Measurements from ENCODE around the gene KASH5. TPM values are rescaled to one million over a fixed set of nuclear protein-coding genes. Genes with fewer than 3 reads are reported as not detected.

The KASH5 gene
- total RNA-seq, 2 experiments from 2014 or later = 12.0 to 16.3 TPM

GRCh38 chr19:49393881-49394280 lies 5.8 kb downstream of the KASH5 start:
- no peak for DNase-seq (ENCODE audit: low spot score)
- peak overlapping the region; percentile 29 for H3K4me2 ChIP-seq (ENCODE audit: low read length)
- H3K9me3 ChIP-seq (ENCODE audit: low read length) = no peaks in the 10 kb centered on the region
- H3K36me3 ChIP-seq (ENCODE audit: insufficient read depth, low read length) = no peaks in the 10 kb centered on the region
- no peak overlapping the region for H3K4me3 ChIP-seq (ENCODE audit: low read depth, low read length, poor library complexity, severe bottlenecking)
- intact Hi-C loops (cut with micrococcal nuclease; ENCODE audit: unreplicated experiment) = no loop called here
- H3K27ac ChIP-seq (ENCODE audit: low read depth, low read length, poor library complexity, severe bottlenecking) = no peak overlapping the region
- no peaks in the 10 kb centered on the region for H4K20me1 ChIP-seq (ENCODE audit: insufficient read depth, low read length)
- no peak overlapping the region for H2AFZ ChIP-seq (ENCODE audit: low read length)
- ChIA-PET POLR2A (no interaction called here), CTCF (ENCODE audit: unreplicated experiment) (interaction anchor here (0.6 kb wide), 1 partner anchor 52 kb away, joined by 3 read pairs; no protein-coding TSS in a partner anchor)
- no peaks in the 10 kb centered on the region for H3K79me2 ChIP-seq (ENCODE audit: insufficient read depth, low read depth, low read length)
- H3K9me2 ChIP-seq (ENCODE audit: insufficient read depth, low read length) = no peaks in the 10 kb centered on the region
- TF ChIP-seq EZH2phosphoT487 (IDR thresholded peaks at IDR 0.05; ENCODE audit: borderline replicate concordance, low read depth, low read length) = no peak
- TF ChIP-seq CTCF (conservative IDR thresholded peaks at IDR 0.05; ENCODE audit: low read length) = no peak
- no TSS peak for BruUV-seq (replicated peaks)
- peaks cover 70% of the 10 kb centered on the region for H3K4me1 ChIP-seq (ENCODE audit: insufficient read depth, low read length, poor library complexity, severe bottlenecking)

GRCh38 chr19:49395581-49396407 lies 7.7 kb downstream of the KASH5 start:
- Histone ChIP-seq H3K27ac (ENCODE audit: low read depth, low read length, poor library complexity, severe bottlenecking) (no peak overlapping the region), H3K9me3 (ENCODE audit: low read length) (no peaks in the 10 kb centered on the region), H3K4me1 (ENCODE audit: insufficient read depth, low read length, poor library complexity, severe bottlenecking) (peaks cover 66% of the 10 kb centered on the region), H3K4me3 (ENCODE audit: low read depth, low read length, poor library complexity, severe bottlenecking) (no peak overlapping the region), H3K36me3 (ENCODE audit: insufficient read depth, low read length) (no peaks in the 10 kb centered on the region), H3K79me2 (ENCODE audit: insufficient read depth, low read depth, low read length) (no peaks in the 10 kb centered on the region), H3K4me2 (ENCODE audit: low read length) (no peak overlapping the region), H2AFZ (ENCODE audit: low read length) (no peak overlapping the region), H4K20me1 (ENCODE audit: insufficient read depth, low read length) (no peaks in the 10 kb centered on the region), H3K9me2 (ENCODE audit: insufficient read depth, low read length) (no peaks in the 10 kb centered on the region)
- no peak for DNase-seq (ENCODE audit: low spot score)
- TF ChIP-seq CTCF (conservative IDR thresholded peaks at IDR 0.05; ENCODE audit: low read length) = no peak
- no peak for TF ChIP-seq EZH2phosphoT487 (IDR thresholded peaks at IDR 0.05; ENCODE audit: borderline replicate concordance, low read depth, low read length)
- intact Hi-C loops (cut with micrococcal nuclease; ENCODE audit: unreplicated experiment) = no loop called here
- BruUV-seq (replicated peaks) = no TSS peak
- ChIA-PET POLR2A (no interaction called here), CTCF (ENCODE audit: unreplicated experiment) (no interaction called here)

Measured in OCI-LY7 (cell line).